HG02588 (cell line): ENCODE measurements around the gene HINT2.

ENCODE experiments used
- ATAC-seq: cut with Tn5 transposase; IDR thresholded peaks from one replicate; pipeline ENCODE4 v1.9.1; 2021; ENCODE audit warnings: mild to moderate bottlenecking, moderate library complexity; ENCODE audit not compliant: unreplicated experiment

HINT2 gene

GRCh38 chr9:35841645-35841900, 26.7 kb upstream of the HINT2 start:
- ATAC-seq = no peak

DNA sequence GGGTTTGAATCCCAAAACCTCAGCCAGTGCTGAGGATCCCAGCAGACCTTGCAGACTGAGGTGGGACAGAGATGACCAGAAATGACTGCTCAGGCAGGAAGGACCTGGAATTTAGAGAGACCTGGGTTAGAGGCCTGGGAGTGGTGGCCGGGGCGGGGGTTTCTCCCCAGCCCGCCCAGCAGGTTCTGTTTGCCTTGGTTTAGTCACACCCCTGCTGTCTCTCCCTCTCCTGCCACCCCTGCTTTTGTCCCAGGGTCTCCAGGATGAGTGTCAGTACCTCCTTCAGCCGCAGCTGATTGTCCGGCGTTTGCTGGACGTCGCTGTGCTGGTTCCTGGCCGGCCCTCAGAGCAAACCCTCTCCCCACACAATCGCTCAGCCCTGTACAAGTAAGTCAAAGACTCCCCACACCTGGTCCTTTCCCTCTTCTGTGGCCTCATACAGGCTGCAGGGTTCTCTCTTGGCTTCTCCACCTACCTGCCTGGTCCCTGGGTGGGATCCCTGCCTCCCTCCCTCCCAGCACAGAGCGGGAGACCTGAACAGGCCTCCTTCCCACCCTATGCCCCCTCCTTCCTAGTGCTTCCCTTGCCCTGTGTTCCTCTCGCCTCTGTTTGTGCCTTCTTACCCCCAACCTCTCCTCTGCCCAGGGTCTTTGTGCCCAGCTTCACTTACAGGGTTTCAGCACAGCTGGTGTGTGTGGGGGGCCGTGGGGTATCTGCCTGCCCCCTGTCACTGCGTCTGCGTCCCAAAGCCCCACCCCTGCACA, 26.2 kb upstream of the HINT2 start:
- no peak for ATAC-seq

DNA sequence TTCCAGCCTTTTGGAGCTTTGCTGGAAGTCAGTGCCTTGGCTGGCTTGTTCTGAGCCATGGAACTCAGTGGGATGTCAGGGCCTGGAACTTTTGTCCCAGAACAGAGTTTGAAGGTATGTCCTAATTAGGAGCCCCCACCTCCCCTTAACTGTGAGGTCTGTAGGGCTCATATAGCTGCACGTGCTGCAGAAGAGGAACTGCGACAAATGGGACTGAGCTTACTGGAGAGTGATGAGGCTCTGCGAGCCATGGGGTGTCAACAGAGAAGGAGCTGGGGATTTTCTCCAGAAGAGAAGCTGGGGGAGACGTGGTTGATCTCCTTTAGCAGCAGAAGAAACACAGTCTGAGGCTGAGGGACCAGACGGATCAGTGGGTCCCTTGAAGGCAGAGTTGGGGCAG, 25.1 kb upstream of the HINT2 start:
- ATAC-seq = no peak

DNA sequence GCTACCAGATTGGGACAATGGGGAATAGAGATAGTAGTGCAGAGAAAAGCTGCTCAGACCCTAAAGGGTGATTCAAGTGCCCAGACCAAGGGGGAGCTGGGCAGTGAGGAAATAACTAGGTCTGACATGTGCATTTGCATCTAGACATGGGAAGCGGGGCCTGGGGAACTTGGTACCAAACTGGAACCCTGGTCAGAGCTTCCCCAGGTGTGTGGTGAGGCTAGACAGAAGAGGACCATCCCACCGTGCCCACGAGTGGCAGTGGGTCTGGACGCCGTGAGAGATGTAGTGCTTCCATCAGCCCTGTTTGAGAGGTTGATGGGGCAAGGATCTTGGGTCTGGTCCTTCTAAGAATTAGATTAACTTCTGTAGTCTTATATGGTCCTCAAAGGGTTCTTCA, 21.8 kb upstream of the HINT2 start:
- ATAC-seq = no peak

GRCh38 chr9:35835766-35836165, 20.9 kb upstream of the HINT2 start:
- no peak for ATAC-seq

DNA sequence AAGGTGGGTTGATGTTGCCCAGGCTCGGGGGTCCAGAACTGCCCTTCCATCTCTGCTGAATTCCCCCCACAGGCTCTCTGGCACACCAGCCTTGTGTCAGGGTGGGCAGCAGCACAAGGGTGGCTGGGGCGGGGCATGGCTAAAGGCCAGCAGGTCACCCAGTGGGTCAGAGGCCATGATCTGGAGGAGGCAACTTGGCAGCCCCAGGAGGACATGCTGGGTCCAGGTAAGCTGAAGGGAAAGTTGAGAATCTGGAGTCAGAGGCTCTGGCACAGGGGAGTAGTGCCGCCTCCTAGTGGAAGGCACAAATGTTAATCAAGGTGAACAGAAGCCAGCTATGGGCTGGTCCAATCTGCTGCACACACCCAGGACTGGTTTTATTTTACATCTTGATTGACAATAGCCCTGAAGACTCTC, 20.4 kb upstream of the HINT2 start:
- ATAC-seq = no peak

DNA sequence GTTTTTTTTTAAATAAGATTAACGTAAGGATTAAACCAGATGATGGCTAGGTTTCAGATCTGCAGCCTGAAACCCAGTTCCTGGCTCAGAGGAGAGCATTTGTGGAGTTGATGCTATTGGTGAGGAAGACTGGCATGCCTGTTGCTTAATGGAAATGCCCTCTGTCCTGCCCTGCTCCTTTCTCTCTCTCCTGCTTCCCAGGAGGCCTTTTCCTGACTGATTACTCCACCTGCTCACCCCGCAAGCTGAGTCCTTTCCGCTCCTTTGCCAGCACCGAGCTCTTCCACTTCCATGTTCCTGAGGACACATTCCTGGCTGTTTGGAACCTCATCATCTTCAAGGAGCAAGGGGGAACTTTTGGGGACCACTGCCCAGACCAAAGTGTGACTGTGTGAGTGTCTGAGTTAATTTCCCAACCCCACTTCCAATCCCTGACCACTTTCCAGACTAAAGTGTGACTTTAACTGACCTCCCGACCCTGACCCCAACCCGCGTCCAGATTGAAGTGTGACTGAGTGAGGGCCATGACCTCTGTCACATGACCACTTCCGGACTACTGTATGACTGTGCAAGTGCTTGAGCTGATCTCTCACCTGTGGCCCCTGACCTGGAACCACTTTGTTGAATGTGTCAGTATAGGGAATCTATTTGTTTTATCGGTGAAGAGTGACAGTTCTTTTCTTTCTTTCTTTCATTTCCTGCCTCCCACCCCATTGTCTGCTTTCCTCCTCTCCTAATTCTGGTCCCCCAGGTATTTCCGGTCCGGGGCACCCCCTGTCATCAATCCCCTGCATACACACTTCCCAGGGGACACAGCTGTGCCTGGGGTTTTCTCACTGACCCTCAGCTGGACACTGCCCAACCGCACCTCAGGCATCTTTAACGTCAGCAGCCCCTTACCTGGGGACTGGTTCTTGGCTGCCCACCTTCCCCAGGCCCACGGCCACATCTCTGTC, 19.7 kb upstream of the HINT2 start:
- no peak for ATAC-seq

GRCh38 chr9:35832814-35833213, 18.0 kb upstream of the HINT2 start:
- ATAC-seq = no peak

DNA sequence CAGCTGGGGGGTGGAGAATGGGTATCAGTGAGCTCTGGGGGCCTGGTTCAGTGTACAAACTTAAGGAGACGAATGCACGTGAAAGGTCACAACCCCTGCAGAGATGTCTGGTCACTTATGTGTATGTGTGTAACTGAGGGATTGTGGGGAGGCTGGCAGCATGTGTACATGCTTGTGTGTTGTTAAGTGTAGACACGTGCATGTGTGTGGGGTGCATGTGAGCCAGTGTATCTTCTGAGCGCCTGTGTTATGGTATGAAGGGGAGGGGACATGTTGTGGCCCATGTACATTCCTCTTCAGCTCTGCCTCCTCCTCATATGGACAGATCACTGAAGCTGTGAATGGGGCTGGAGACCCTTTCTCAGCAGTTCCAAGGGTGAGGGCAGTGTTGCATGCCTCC, 16.2 kb upstream of the HINT2 start:
- no peak for ATAC-seq

DNA sequence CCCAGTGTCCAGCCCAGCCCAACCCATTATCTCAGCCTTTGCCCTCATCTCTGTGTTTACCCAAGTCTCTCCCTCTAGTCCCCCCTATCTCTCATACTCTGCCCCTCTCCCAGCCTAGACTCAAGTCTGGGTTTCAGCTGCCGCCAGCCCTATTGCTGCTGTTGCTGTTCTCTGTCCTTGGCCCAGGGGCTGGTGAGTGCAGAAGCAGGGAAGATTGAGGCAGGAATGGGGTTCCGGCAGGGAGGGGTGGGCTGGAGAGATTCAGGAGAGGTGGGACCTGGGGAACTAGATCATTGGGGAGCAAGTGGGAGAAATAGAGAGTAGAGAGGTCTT, 14.9 kb upstream of the HINT2 start:
- no peak for ATAC-seq

DNA sequence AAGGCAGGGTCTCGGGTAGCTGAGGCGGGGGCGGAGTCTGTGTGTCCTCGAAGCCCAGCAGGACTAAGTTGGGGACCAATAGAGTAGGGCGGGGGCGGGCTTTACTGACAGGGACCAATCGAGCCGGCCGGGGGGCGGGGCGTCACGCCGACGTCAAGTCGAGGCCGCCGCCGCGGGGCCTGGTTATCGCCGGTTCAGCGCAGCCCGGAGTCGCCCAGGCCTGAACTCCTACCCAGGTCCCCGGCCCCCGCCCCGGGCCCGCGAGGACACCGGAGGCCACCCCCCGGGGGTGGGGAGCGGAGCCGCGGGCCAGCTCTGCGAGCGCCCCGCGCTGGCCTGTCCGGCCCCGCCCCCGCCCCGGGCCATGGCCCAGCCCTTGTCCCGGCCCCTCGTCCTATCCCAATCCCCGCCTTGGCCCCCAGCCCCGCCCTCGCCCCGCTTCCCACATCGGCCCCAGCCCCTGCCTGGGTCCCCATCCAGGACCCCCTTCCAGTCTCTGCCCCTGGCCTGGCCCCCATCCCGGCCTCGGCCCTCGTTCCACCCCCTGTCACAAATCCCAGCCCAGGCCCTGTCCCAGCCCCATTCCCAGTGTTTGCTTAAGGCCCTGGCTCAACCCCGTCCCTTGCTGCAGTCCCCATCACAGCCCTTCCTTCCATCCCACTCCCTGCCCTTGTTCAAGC, 14.4 kb upstream of the HINT2 start, which contains the start of gene TMEM8B:
Gene TMEM8B, plus strand, starts transcription at position 145 of the 680 bp plus-strand sequence. Its CDS starts 220 bp downstream, at position 365.
- peak; percentile 80 for ATAC-seq

GRCh38 chr9:35828716-35829083, 13.9 kb upstream of the HINT2 start, which contains the start of gene FAM221B:
Gene FAM221B, minus strand, starts transcription at chr9:35828732. Its CDS starts 2,571 bp downstream, at chr9:35826161.
- ATAC-seq = no peak

GRCh38 chr9:35827486-35827885, 12.6 kb upstream of the HINT2 start:
- no peak for ATAC-seq

- no peak for ATAC-seq
Measured at GRCh38 chr9:35826071-35826701, 11.3 kb upstream of the HINT2 start.

DNA sequence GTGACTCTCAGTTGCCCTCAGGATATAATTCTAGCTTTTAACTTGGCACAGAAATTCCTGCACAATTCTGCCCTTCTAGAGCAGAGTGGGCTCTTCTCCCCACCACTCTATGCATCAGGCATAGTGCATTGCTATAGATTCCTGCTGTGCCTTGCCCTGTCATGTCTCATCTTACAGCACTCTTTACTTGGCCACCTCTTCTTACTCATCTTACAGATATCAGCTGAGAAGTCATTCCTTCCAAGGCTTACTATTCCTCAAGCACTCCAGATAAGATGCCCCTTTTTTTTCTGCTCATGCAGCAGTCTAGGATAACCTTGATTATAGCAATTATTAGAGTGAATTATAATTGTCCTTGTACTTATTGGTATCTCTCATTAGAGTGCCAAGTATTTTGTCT, 8.1 kb upstream of the HINT2 start:
- no peak for ATAC-seq

- no peak for ATAC-seq
Measured at GRCh38 chr9:35820076-35820475, 5.2 kb upstream of the HINT2 start.

DNA sequence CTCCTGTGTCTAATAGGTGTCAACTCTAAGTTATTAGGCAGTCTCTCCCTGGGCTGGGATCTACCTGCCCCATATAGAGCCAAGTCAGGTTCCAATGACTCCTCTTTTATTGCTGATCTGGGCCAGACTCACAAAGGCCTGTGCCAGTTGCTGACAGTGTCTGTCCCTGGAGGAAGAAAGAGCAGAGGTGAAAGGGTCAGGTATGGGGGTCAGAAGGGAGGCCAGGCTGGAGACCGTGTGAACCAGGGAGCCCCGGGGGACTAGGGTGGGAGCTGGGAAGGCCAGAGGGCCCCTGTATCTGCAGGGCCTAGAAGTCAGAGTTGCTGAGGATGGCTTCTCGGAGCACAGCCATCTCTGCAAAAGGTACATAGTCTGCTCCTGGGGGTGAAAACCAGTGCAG, 3.5 kb upstream of the HINT2 start:
- no peak for ATAC-seq

DNA sequence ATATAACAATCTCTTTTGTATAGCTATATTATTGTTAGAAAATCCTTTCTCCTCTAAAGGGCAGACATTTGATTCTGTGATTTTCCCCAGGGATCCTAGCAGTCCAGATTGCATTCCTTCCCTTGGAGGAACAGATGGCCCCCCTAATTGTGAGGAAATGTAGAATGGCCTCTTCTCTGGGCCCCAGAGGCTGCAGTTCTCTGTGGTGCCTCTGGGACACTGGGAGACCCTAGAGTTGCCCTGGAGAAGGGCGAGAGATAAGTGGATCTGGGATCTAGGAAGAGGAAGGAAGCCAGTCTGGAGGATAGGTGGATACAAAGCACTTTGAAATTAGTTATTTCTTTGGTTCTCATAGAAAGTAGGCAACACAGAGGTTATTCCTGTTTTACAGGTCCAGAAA, 1.9 kb upstream of the HINT2 start:
- no peak for ATAC-seq

GRCh38 chr9:35814106-35814840, 569 bp downstream of the HINT2 start:
- ATAC-seq = peak; percentile 18

DNA sequence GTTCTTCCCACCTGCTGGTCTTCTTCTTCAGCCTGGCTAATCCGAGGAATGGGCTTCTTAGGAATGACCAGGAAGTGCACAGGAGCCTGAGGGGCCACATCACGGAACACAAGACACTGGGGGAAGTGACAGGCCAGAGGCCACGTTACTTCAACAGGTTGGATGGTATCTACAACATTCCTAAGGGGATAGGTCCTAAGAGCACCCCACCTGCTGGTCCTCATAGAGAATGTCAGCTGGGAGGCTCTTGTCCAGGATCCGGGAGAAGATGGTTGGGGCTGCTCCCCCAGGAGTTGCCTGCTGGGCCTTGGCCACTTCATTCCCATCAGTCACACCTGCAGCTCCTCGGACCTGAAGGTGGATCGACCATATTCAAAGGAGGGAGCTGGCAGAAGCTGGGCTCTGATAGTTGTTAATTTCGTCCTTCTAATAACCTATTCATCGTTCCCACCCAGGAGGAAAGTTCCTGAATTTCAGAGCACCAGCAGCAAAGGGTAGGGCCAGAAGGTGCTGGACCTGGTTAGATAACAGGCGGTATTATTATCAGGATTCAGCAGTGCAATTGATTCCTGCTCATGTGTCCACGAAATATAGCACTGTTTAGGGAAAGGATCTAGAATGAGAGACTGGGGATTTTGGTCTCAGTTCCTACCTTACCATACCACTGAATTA, 1.3 kb downstream of the HINT2 start:
- ATAC-seq = no peak
